Measurements from ENCODE around the gene VWA5B1. TPM values are rescaled to one million over a fixed set of nuclear protein-coding genes. Genes with fewer than 3 reads are reported as not detected.

VWA5B1 gene
- polyA plus RNA-seq, 1 donor (not counting 4 experiments of a cell fraction or from before 2014, with no cell fraction given), result not detected

- no peak for FAIRE-seq
- no peak overlapping the region for H3K27ac ChIP-seq (ENCODE audit: control insufficient read depth, insufficient read depth, low read length)
Measured at GRCh38 chr1:20386323-20387081, 95.8 kb downstream of the VWA5B1 start.

GRCh38 chr1:20389571-20389970 is 98.9 kb downstream of the VWA5B1 start:
- no peaks in the 10 kb centered on the region for H3K9me3 ChIP-seq (ENCODE audit: control insufficient read depth, low read depth, low read length)
- TF ChIP-seq CTCF (optimal IDR thresholded peaks at IDR 0.05 in 1 of 3, IDR thresholded peaks at IDR 0.05 in 1 of 3, conservative IDR thresholded peaks at IDR 0.05 in 1 of 3; ENCODE audit: extremely low read depth in 1 of 3, insufficient read depth in 2 of 3, low read length in 3 of 3), result no peak
- FAIRE-seq (no peak), DNase-seq (ENCODE audit: low read depth, low spot score) (no peak)
- H3K4me2 ChIP-seq (ENCODE audit: control insufficient read depth, extremely low read depth, insufficient read depth, low read depth, low read length), result no peak overlapping the region
- H3K9ac ChIP-seq (ENCODE audit: control insufficient read depth, extremely low read depth, insufficient read depth, low read length), result no peak overlapping the region
- H3K79me2 ChIP-seq (ENCODE audit: control insufficient read depth, insufficient read depth, low read length), result no peaks in the 10 kb centered on the region
- no peaks in the 10 kb centered on the region for H4K20me1 ChIP-seq (ENCODE audit: control insufficient read depth, extremely low read depth, insufficient read depth, low read length)
- H3K36me3 ChIP-seq (ENCODE audit: control insufficient read depth in 2 of 2, extremely low read depth in 1 of 2, insufficient read depth in 2 of 2, low read length in 2 of 2), result no peaks in the 10 kb centered on the region
- H3K4me3 ChIP-seq (ENCODE audit: control insufficient read depth in 2 of 3, extremely low read depth in 1 of 3, insufficient read depth in 2 of 3, low read depth in 1 of 3, low read length in 3 of 3), result no peak overlapping the region
- dilution Hi-C loops (cut with MboI; ENCODE audit: extremely low pct_ligation_motif_present, low sequenced_read_pairs), result no loop called here
- no peaks in the 10 kb centered on the region for H3K9me1 ChIP-seq (ENCODE audit: control insufficient read depth, extremely low read depth, insufficient read depth, low read length)
- no peak overlapping the region for H3K27ac ChIP-seq (ENCODE audit: control insufficient read depth, insufficient read depth, low read length)
- H3K4me1 ChIP-seq (ENCODE audit: control insufficient read depth, extremely low read depth, insufficient read depth, low read length), result peaks cover 3% of the 10 kb centered on the region
- H3K27me3 ChIP-seq (ENCODE audit: control insufficient read depth, extremely low read depth, insufficient read depth, low read length), result peaks cover 44% of the 10 kb centered on the region
- no peak overlapping the region for H2AFZ ChIP-seq (ENCODE audit: control insufficient read depth, low read length)

More at GRCh38 chr1:20386323-20387081, 95.8 kb downstream of the VWA5B1 start:
- Histone ChIP-seq H3K36me3 (ENCODE audit: control insufficient read depth in 2 of 2, extremely low read depth in 1 of 2, insufficient read depth in 2 of 2, low read length in 2 of 2) (no peaks in the 10 kb centered on the region), H4K20me1 (ENCODE audit: control insufficient read depth, extremely low read depth, insufficient read depth, low read length) (no peaks in the 10 kb centered on the region), H3K4me2 (ENCODE audit: control insufficient read depth, extremely low read depth, insufficient read depth, low read depth, low read length) (no peak overlapping the region), H3K4me1 (ENCODE audit: control insufficient read depth, extremely low read depth, insufficient read depth, low read length) (peaks cover 3% of the 10 kb centered on the region), H3K9me1 (ENCODE audit: control insufficient read depth, extremely low read depth, insufficient read depth, low read length) (no peaks in the 10 kb centered on the region), H3K79me2 (ENCODE audit: control insufficient read depth, insufficient read depth, low read length) (no peaks in the 10 kb centered on the region), H3K9me3 (ENCODE audit: control insufficient read depth, low read depth, low read length) (no peaks in the 10 kb centered on the region), H2AFZ (ENCODE audit: control insufficient read depth, low read length) (no peak overlapping the region), H3K27me3 (ENCODE audit: control insufficient read depth, extremely low read depth, insufficient read depth, low read length) (peaks cover 54% of the 10 kb centered on the region), H3K4me3 (ENCODE audit: control insufficient read depth in 2 of 3, extremely low read depth in 1 of 3, insufficient read depth in 2 of 3, low read depth in 1 of 3, low read length in 3 of 3) (no peak overlapping the region), H3K9ac (ENCODE audit: control insufficient read depth, extremely low read depth, insufficient read depth, low read length) (no peak overlapping the region)
- TF ChIP-seq CTCF (optimal IDR thresholded peaks at IDR 0.05 in 1 of 3, IDR thresholded peaks at IDR 0.05 in 1 of 3, conservative IDR thresholded peaks at IDR 0.05 in 1 of 3; ENCODE audit: extremely low read depth in 1 of 3, insufficient read depth in 2 of 3, low read length in 3 of 3) (no peak), EZH2 (IDR thresholded peaks at IDR 0.05; ENCODE audit: low read length) (peak; percentile 68)
- dilution Hi-C loops (cut with MboI; ENCODE audit: extremely low pct_ligation_motif_present, low sequenced_read_pairs), result no loop called here
- DNase-seq (ENCODE audit: low read depth, low spot score), result no peak

Data from keratinocyte (primary cell).